ENCODE results near the gene COL28A1.

Gene COL28A1

GRCh38 chr7:7405461-7405860 is 130.2 kb downstream of the COL28A1 start:
- no peak for TF ChIP-seq CTCF (IDR thresholded peaks at IDR 0.05)

- TF ChIP-seq CTCF (IDR thresholded peaks at IDR 0.05): no peak
Measured at GRCh38 chr7:7399707-7400106, 136.0 kb downstream of the COL28A1 start.

- TF ChIP-seq CTCF (IDR thresholded peaks at IDR 0.05): no peak
Measured at GRCh38 chr7:7395785-7396184, 139.9 kb downstream of the COL28A1 start.

GRCh38 chr7:7385421-7385820 is 150.3 kb downstream of the COL28A1 start:
- TF ChIP-seq CTCF (IDR thresholded peaks at IDR 0.05): no peak

GRCh38 chr7:7384228-7384627 is 151.4 kb downstream of the COL28A1 start:
- TF ChIP-seq CTCF (IDR thresholded peaks at IDR 0.05): no peak

- TF ChIP-seq CTCF (IDR thresholded peaks at IDR 0.05): no peak
Measured at GRCh38 chr7:7375538-7375937, 160.1 kb downstream of the COL28A1 start.

- TF ChIP-seq CTCF (IDR thresholded peaks at IDR 0.05): no peak
Measured at GRCh38 chr7:7370076-7370475, 165.6 kb downstream of the COL28A1 start.

- TF ChIP-seq CTCF (IDR thresholded peaks at IDR 0.05): no peak
Measured at GRCh38 chr7:7369134-7369533, 166.5 kb downstream of the COL28A1 start.
